ENCODE measurements around the gene MAP3K3. TPM values are rescaled to one million over a fixed set of nuclear protein-coding genes. Genes with fewer than 3 reads are reported as not detected.

The MAP3K3 gene
- total and polyA plus RNA-seq, 4 donors: 24.5 to 56.3 (median 41.5) TPM

- ATAC-seq (ENCODE audit: insufficient read depth, low FRiP score): no peak
- Histone ChIP-seq H3K4me1 (ENCODE audit: control insufficient read depth in 5 of 5, insufficient read depth in 5 of 5, low read length in 5 of 5) (peaks cover 15 to 26% (median 20%) of the 10 kb centered on the region in 5 donors), H3K36me3 (ENCODE audit: control insufficient read depth in 4 of 4, insufficient read depth in 4 of 4, low read length in 4 of 4) (peaks cover 10 to 26% (median 16%) of the 10 kb centered on the region in 4 donors), H3K27me3 (ENCODE audit: control insufficient read depth in 3 of 3, insufficient read depth in 3 of 3, low read length in 2 of 3) (no peaks in the 10 kb centered on the region), H3K27ac (ENCODE audit: low read depth in 1 of 2, low read length in 1 of 2) (no peak overlapping the region), H3K4me3 (no peak overlapping the region), H3K9me3 (ENCODE audit: control insufficient read depth in 4 of 4, insufficient read depth in 3 of 4, low read length in 3 of 4) (no peaks in the 10 kb centered on the region), H3K9ac (ENCODE audit: insufficient read depth in 1 of 2, low read length in 2 of 2) (no peak overlapping the region)
- 95 to 98% methylated on average over 2 of the region's 2 CpGs for WGBS, 2 donors
- DNase-seq: no peak
- TF ChIP-seq CTCF (IDR thresholded peaks at IDR 0.05; ENCODE audit: control extremely low read depth, extremely low read depth): no peak
Measured at GRCh38 chr17:63672856-63673255, 50.6 kb downstream of the MAP3K3 start.

- peak overlapping the region; percentile 26 to 36 for H3K9ac ChIP-seq (ENCODE audit: insufficient read depth in 1 of 2, low read length in 2 of 2)
- DNase-seq: peak in 2 of 3 donors; percentile 28 to 34
Measured at GRCh38 chr17:63675231-63675606, 53.0 kb downstream of the MAP3K3 start.

GRCh38 chr17:63675607-63676546 lies 53.7 kb downstream of the MAP3K3 start:
- no peak for TF ChIP-seq CTCF (IDR thresholded peaks at IDR 0.05; ENCODE audit: control extremely low read depth, extremely low read depth)
- DNase-seq (peak; percentile 87 to 95 (median 94)), ATAC-seq (ENCODE audit: insufficient read depth, low FRiP score) (peak; percentile 78)
- peaks cover 15 to 26% (median 19%) of the 10 kb centered on the region in 5 donors for H3K4me1 ChIP-seq (ENCODE audit: control insufficient read depth in 5 of 5, insufficient read depth in 5 of 5, low read length in 5 of 5)
- no peaks in the 10 kb centered on the region for H3K27me3 ChIP-seq (ENCODE audit: control insufficient read depth in 3 of 3, insufficient read depth in 3 of 3, low read length in 2 of 3)
- H3K9me3 ChIP-seq (ENCODE audit: control insufficient read depth in 4 of 4, insufficient read depth in 3 of 4, low read length in 3 of 4): no peaks in the 10 kb centered on the region
- peak overlapping the region; percentile 47 to 96 for H3K27ac ChIP-seq (ENCODE audit: low read depth in 1 of 2, low read length in 1 of 2)
- 33 to 43% methylated on average over 6 of the region's 6 CpGs for WGBS, 2 donors
- H3K36me3 ChIP-seq (ENCODE audit: control insufficient read depth in 4 of 4, insufficient read depth in 4 of 4, low read length in 4 of 4): peaks cover 0 to 17% (median 2%) of the 10 kb centered on the region in 4 donors
- H3K4me3 ChIP-seq: no peak overlapping the region
- H3K9ac ChIP-seq (ENCODE audit: insufficient read depth in 1 of 2, low read length in 2 of 2): peak overlapping the region; percentile 26 to 36

More at GRCh38 chr17:63675231-63675606, 53.0 kb downstream of the MAP3K3 start:
- H3K9me3 ChIP-seq (ENCODE audit: control insufficient read depth in 4 of 4, insufficient read depth in 3 of 4, low read length in 3 of 4): no peaks in the 10 kb centered on the region
- H3K27ac ChIP-seq (ENCODE audit: low read depth in 1 of 2, low read length in 1 of 2): peak overlapping the region; percentile 47 to 96
- 11 to 16% methylated on average over 4 of the region's 4 CpGs for WGBS, 2 donors
- H3K4me1 ChIP-seq (ENCODE audit: control insufficient read depth in 5 of 5, insufficient read depth in 5 of 5, low read length in 5 of 5): peaks cover 15 to 26% (median 19%) of the 10 kb centered on the region in 5 donors
- peaks cover 0 to 17% (median 3%) of the 10 kb centered on the region in 4 donors for H3K36me3 ChIP-seq (ENCODE audit: control insufficient read depth in 4 of 4, insufficient read depth in 4 of 4, low read length in 4 of 4)
- H3K27me3 ChIP-seq (ENCODE audit: control insufficient read depth in 3 of 3, insufficient read depth in 3 of 3, low read length in 2 of 3): no peaks in the 10 kb centered on the region
- peak; percentile 40 for ATAC-seq (ENCODE audit: insufficient read depth, low FRiP score)
- TF ChIP-seq CTCF (IDR thresholded peaks at IDR 0.05; ENCODE audit: control extremely low read depth, extremely low read depth): no peak
- H3K4me3 ChIP-seq: no peak overlapping the region
